ENCODE measurements around the gene LRRTM3. TPM values are rescaled to one million over a fixed set of nuclear protein-coding genes. Genes with fewer than 3 reads are reported as not detected.

LRRTM3 gene
- total RNA-seq, 1 experiment from 2014 or later = 0.96 TPM

DNA sequence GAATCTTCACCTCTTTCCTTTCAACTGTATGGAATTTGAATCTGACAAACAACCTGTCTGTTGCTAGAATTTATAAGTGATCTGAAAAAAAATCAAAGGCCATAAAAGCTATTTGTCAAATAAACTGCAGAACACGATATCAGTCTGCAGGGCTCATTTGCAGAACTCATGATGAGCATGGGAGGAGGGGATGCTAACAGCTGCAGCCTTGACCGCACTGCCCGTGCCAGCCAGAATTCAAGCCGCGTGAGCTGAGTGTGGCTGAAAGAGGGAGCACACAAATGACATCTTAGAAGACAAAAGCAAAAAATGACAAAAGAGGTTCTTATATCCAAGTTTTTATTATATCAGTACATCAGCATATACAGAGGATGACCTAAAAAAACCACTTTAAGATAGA is 15.7 kb downstream of the LRRTM3 start:
- H3K36me3 Mint-ChIP-seq (ENCODE audit: insufficient read depth in 1 of 3, low read depth in 3 of 3) = peaks cover 0 to 3% (median 0%) of the 10 kb centered on the region in 3 experiments; a peak in 2 of 7 replicates
- no peak overlapping the region for H2BK120ac ChIP-seq (ENCODE audit: low read depth, low read length, poor library complexity, severe bottlenecking)

More for the DNA sequence above, 15.7 kb downstream of the LRRTM3 start:
- no peak overlapping the region for H3K4me2 ChIP-seq (ENCODE audit: insufficient read depth, insufficient read length, low read length)
- no peaks in the 10 kb centered on the region for H3K9me3 Mint-ChIP-seq
- no peak overlapping the region for H4K8ac ChIP-seq (replicated peaks; ENCODE audit: insufficient read length, low read depth, low read length)
- H3K27me3 Mint-ChIP-seq (ENCODE audit: low read depth) = no peaks in the 10 kb centered on the region
- no peak for TF ChIP-seq CTCF (conservative IDR thresholded peaks at IDR 0.05)
- H2BK5ac ChIP-seq (ENCODE audit: insufficient read length, low read length) = no peak overlapping the region
- H3K79me2 ChIP-seq (ENCODE audit: insufficient read depth, low read length) = no peaks in the 10 kb centered on the region
- H3K79me1 ChIP-seq (ENCODE audit: insufficient read depth, low read depth, low read length, poor library complexity, severe bottlenecking) = no peaks in the 10 kb centered on the region
- H4K5ac ChIP-seq (ENCODE audit: insufficient read length, low read depth, low read length) = no peak overlapping the region
- no peak overlapping the region for H3K4ac ChIP-seq (ENCODE audit: low read depth, low read length)
- no peak overlapping the region for H2BK20ac ChIP-seq (ENCODE audit: low read depth, low read length, poor library complexity, severe bottlenecking)
- no peak overlapping the region for H3K18ac ChIP-seq (ENCODE audit: insufficient read length, low read depth, low read length)
- H2AK5ac ChIP-seq (ENCODE audit: insufficient read length, low read length) = no peak overlapping the region
- no peak overlapping the region for H3K23ac ChIP-seq (ENCODE audit: insufficient read length, low read depth, low read length)
- H3K4me3 Mint-ChIP-seq = no peak overlapping the region
- 0 out of 4 replicates have a peak, but pooled peaks cover 0 to 2% of the 10 kb centered on the region in 2 experiments for H3K4me1 Mint-ChIP-seq
- no peak overlapping the region for H3K9ac ChIP-seq (ENCODE audit: extremely low read depth, insufficient read length, low read length)
- H2BK15ac ChIP-seq (ENCODE audit: low read depth, low read length) = no peak overlapping the region
- H2BK12ac ChIP-seq (ENCODE audit: insufficient read length, low read depth, low read length) = no peak overlapping the region
- no peak overlapping the region for H3K14ac ChIP-seq (ENCODE audit: insufficient read depth, low read length)
- no CpG with 5 or more reads among the region's 5 CpGs for WGBS (ENCODE audit: extremely low coverage, insufficient read length, low lambda C conversion rate)
- no peak overlapping the region for H4K91ac ChIP-seq (ENCODE audit: insufficient read length, low read depth, low read length)
- no peak overlapping the region for H3K27ac Mint-ChIP-seq
- no peak overlapping the region for H3K56ac ChIP-seq (ENCODE audit: insufficient read length, low read depth, low read length)
- no peaks in the 10 kb centered on the region for H3K23me2 ChIP-seq (ENCODE audit: insufficient read length, low read depth, low read length, poor library complexity, severe bottlenecking)
- no peak for DNase-seq
- no peaks in the 10 kb centered on the region for H3K4me1 ChIP-seq (ENCODE audit: insufficient read depth, low read length)
- no peaks in the 10 kb centered on the region for H4K20me1 ChIP-seq (ENCODE audit: control insufficient read depth, insufficient read depth, insufficient read length)
- no peak overlapping the region for H2AFZ ChIP-seq (ENCODE audit: low read length)
- H3K9me3 ChIP-seq (ENCODE audit: control insufficient read depth, low read depth, low read length) = no peaks in the 10 kb centered on the region
- H3K27ac ChIP-seq (ENCODE audit: insufficient read length, low read depth, low read length) = no peak overlapping the region
- H3T11ph ChIP-seq (ENCODE audit: low read length) = no peak overlapping the region
- H3K27me3 ChIP-seq (ENCODE audit: insufficient read depth, low read length) = no peaks in the 10 kb centered on the region
